HepG2 (cell line): ENCODE data around the gene PLPP7. TPM values are rescaled to one million over a fixed set of nuclear protein-coding genes. Genes with fewer than 3 reads are reported as not detected.

ENCODE experiments used
- ATAC-seq: fragments of 200-7000 bp; cut with Tn5 transposase; 3 replicates; pipeline ENCODE4 v1.9.1; 2020; ENCODE audit warnings: mild to moderate bottlenecking, moderate library complexity
- BruUV-seq: library from RNA; stranded (reverse); fragments of 400-500 nt; replicated peaks from 2 replicates; lab custom pipeline; 2021; lab: Mats Ljungman, UMichigan
- CTCF ChIA-PET: fragments of 300-600 bp; formaldehyde crosslinking; extraction: SDS; loops from one replicate; lab custom pipeline; 2021; ENCODE audit warnings: low total read pairs, inconsistent platforms, low intra/inter-chr PET ratio; lab: Yijun Ruan, JAX
- POLR2A ChIA-PET: fragments of 350-600 bp; sonication (Branson Sonifier 250); formaldehyde crosslinking; loops from one replicate; lab custom pipeline; 2020; ENCODE audit warnings: antibody characterized with exemption, inconsistent platforms; lab: Yijun Ruan, JAX
- DNase-seq: peaks from one replicate; pipeline ENCODE4 v3.0.0-alpha.2; 2015; ENCODE audit warnings: low spot score
- FAIRE-seq: peaks from 3 replicates; lab custom pipeline; 2011; peaks lifted over from hg19 to GRCh38; lab: Jason Lieb, UNC
- H2AFZ ChIP-seq: one replicate; pipeline ENCODE4 v1.6.1; 2011; ENCODE audit warnings: low read length, inconsistent platforms
- H3K27ac ChIP-seq: fragments of 300-600 bp; 3 replicates; pipeline ENCODE4 v1.8.0; 2011; ENCODE audit warnings: mixed run types, mild to moderate bottlenecking, mixed read lengths, low read length, inconsistent platforms; ENCODE audit not compliant: insufficient read depth; ENCODE audit errors: extremely low read length
- H3K27me3 ChIP-seq, 2 experiments: fragments of 200-600 bp in 1 of 2; 2 replicates in 1 of 2; 3 replicates in 1 of 2; pipeline versions ENCODE4 v1.6.0 to v1.8.0; 2011; ENCODE audit warnings: low read length in 2 of 2, mild to moderate bottlenecking in 2 of 2, moderate library complexity in 2 of 2, inconsistent platforms in 1 of 2; ENCODE audit not compliant: insufficient read depth in 2 of 2, control insufficient read depth in 1 of 2
- H3K36me3 ChIP-seq, 2 experiments: fragments of 200-600 bp in 1 of 2; replicated peaks in 1 of 2; 2 replicates in 1 of 2; 3 replicates in 1 of 2; pipeline versions ENCODE4 v1.5.1 to v1.8.0; 2011; ENCODE audit warnings: low read length in 2 of 2, inconsistent platforms in 1 of 2; ENCODE audit not compliant: insufficient read depth in 2 of 2, control insufficient read depth in 1 of 2
- H3K4me1 ChIP-seq: 2 replicates; pipeline ENCODE4 v1.5.1; 2012; ENCODE audit warnings: low read length, inconsistent platforms; ENCODE audit not compliant: insufficient read depth
- H3K4me2 ChIP-seq: 2 replicates; pipeline ENCODE4 v1.6.0; 2011; ENCODE audit warnings: low read depth, low read length, inconsistent platforms
- H3K4me3 ChIP-seq, 3 experiments: fragments of 200-600 bp in 1 of 3; sonication (generic), shearing (Covaris generic) in 1 of 3; replicated peaks in 1 of 3; 2 replicates each; pipeline ENCODE4 v1.5.1; 2011 to 2016; ENCODE audit warnings: low read length in 3 of 3, inconsistent platforms in 2 of 3, low read depth in 2 of 3, mild to moderate bottlenecking in 2 of 3, control low read depth in 1 of 3, mixed read lengths in 1 of 3; ENCODE audit not compliant: insufficient read depth in 1 of 3
- H3K79me2 ChIP-seq: one replicate; pipeline ENCODE4 v1.6.1; 2011; ENCODE audit warnings: low read length, inconsistent platforms; ENCODE audit not compliant: insufficient read depth
- H3K9ac ChIP-seq: 2 replicates; pipeline ENCODE4 v1.6.0; 2011; ENCODE audit warnings: mild to moderate bottlenecking, low read depth, low read length, inconsistent platforms; ENCODE audit not compliant: insufficient read depth
- H3K9me3 ChIP-seq: 2 replicates; pipeline ENCODE4 v1.5.1; 2012; ENCODE audit warnings: mild to moderate bottlenecking, low read length
- H4K20me1 ChIP-seq: 2 replicates; pipeline ENCODE4 v1.6.0; 2011; ENCODE audit warnings: inconsistent platforms, mild to moderate bottlenecking, low read length, moderate library complexity; ENCODE audit not compliant: insufficient read depth
- ATF7-NPFF ChIP-seq: sonication (generic); formaldehyde crosslinking; IDR thresholded peaks from 2 replicates; pipeline ENCODE4 v1.8.1; 2023; ENCODE audit warnings: mild to moderate bottlenecking, low read depth, missing genetic modification reagents, moderate library complexity
- FOXJ3 ChIP-seq: sonication (generic); formaldehyde crosslinking; IDR thresholded peaks from 2 replicates; pipeline ENCODE4 v1.4.0; 2020; ENCODE audit warnings: missing genetic modification reagents, mild to moderate bottlenecking, borderline replicate concordance
- LCORL ChIP-seq, 2 experiments: fragments of 450-650 bp in 1 of 2; sonication (generic) in 1 of 2; formaldehyde crosslinking in 1 of 2; IDR thresholded peaks; 2 replicates each; pipeline versions ENCODE4 v1.5.0 to v1.6.1; 2017 to 2020; ENCODE audit warnings: antibody characterized with exemption in 1 of 2, missing genetic modification reagents in 1 of 2
- MTF1 ChIP-seq: sonication (generic); formaldehyde crosslinking; IDR thresholded peaks from 2 replicates; pipeline ENCODE4 v1.5.0; 2020; ENCODE audit warnings: missing genetic modification reagents
- MYNN ChIP-seq: sonication (generic); formaldehyde crosslinking; IDR thresholded peaks from 2 replicates; pipeline ENCODE4 v1.4.0; 2020; ENCODE audit warnings: mild to moderate bottlenecking, low read depth, missing genetic modification reagents
- NR2F6 ChIP-seq, 2 experiments: IDR thresholded peaks; 2 replicates each; pipeline ENCODE4 v1.6.1; 2016; ENCODE audit warnings: antibody characterized with exemption in 1 of 2, mild to moderate bottlenecking in 1 of 2
- SAP130 ChIP-seq: IDR thresholded peaks from 2 replicates; pipeline ENCODE4 v1.6.1; 2016; ENCODE audit warnings: low read depth
- ZNF121 ChIP-seq: sonication (generic); formaldehyde crosslinking; IDR thresholded peaks from 2 replicates; pipeline ENCODE4 v1.5.0; 2020; ENCODE audit warnings: mild to moderate bottlenecking, missing genetic modification reagents
- WGBS: methylation state at CpG from one replicate; pipeline ENCODE4 v1.1.6; 2017; ENCODE audit warnings: low lambda C conversion rate; 5-methylcytosine and 5-hydroxymethylcytosine counted together
- in situ Hi-C: cut with HindIII; loops from 2 replicates; pipeline ENCODE4 v1.10.0; 2017; ENCODE audit warnings: low pct_unique_long_range_greater_than_20kb; ENCODE audit not compliant: extremely low pct_ligation_motif_present
- intact Hi-C: fragments of 100-400 bp; cut with micrococcal nuclease; formaldehyde crosslinking; loops from one replicate; pipeline ENCODE4 v1.10.0; 2022; ENCODE audit not compliant: unreplicated experiment
- polyA plus RNA-seq, 8 experiments: library from polyadenylated mRNA; depleted of rRNA in 3 of 8; stranded (reverse) in 7 of 8; unstranded in 1 of 8; fragments of >200 nt; fragmentation: Illumina TruSeq in 4 of 8; extraction: Trizol in 4 of 8; gene quantifications; 2 replicates each; pipeline versions ENCODE4 v1.2.1 to v1.2.3, GENCODE V29; 2011 to 2016; ENCODE audit warnings: low read depth in 4 of 8, missing spikeins in 1 of 8, mixed read lengths in 1 of 8; ENCODE audit not compliant: insufficient read depth in 1 of 8
- total RNA-seq, 5 experiments: library from RNA; depleted of rRNA; stranded (reverse); fragments of >200 nt; fragmentation: Illumina TruSeq; extraction: Trizol; gene quantifications; 2 replicates each; pipeline ENCODE4 v1.2.3, GENCODE V29; 2016; ENCODE audit warnings: low read depth in 1 of 5
- TF ChIP-seq, protein P1 (sequence below): sonication (generic); formaldehyde crosslinking; IDR thresholded peaks from 2 replicates; pipeline ENCODE4 v1.5.0; 2020; ENCODE audit warnings: mild to moderate bottlenecking, missing genetic modification reagents, moderate library complexity
- TF ChIP-seq, protein P2 (sequence below): sonication (generic); formaldehyde crosslinking; IDR thresholded peaks from 2 replicates; pipeline ENCODE4 v1.5.0; 2020; ENCODE audit warnings: missing genetic modification reagents

Gene PLPP7
- total and polyA plus RNA-seq, 2 of the 13 experiments (the other 11 are each of a cell fraction or from before 2014, with no cell fraction given), result 0.33 to 1.2 TPM

GRCh38 chr9:131348631-131349521, 59.4 kb downstream of the PLPP7 start:
- no peak for TF ChIP-seq MYNN (CRISPR knock-in tag)
- TF ChIP-seq LCORL (IDR thresholded peaks at IDR 0.05), result no peak
- TF ChIP-seq LCORL (CRISPR knock-in tag; IDR thresholded peaks at IDR 0.05), result no peak
- TF ChIP-seq, protein P1, sequence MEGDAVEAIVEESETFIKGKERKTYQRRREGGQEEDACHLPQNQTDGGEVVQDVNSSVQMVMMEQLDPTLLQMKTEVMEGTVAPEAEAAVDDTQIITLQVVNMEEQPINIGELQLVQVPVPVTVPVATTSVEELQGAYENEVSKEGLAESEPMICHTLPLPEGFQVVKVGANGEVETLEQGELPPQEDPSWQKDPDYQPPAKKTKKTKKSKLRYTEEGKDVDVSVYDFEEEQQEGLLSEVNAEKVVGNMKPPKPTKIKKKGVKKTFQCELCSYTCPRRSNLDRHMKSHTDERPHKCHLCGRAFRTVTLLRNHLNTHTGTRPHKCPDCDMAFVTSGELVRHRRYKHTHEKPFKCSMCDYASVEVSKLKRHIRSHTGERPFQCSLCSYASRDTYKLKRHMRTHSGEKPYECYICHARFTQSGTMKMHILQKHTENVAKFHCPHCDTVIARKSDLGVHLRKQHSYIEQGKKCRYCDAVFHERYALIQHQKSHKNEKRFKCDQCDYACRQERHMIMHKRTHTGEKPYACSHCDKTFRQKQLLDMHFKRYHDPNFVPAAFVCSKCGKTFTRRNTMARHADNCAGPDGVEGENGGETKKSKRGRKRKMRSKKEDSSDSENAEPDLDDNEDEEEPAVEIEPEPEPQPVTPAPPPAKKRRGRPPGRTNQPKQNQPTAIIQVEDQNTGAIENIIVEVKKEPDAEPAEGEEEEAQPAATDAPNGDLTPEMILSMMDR (CRISPR knock-in tag), result peak; percentile 43
- TF ChIP-seq ATF7-NPFF (CRISPR knock-in tag), result no peak
- TF ChIP-seq NR2F6 (IDR thresholded peaks at IDR 0.05), result 0 out of 2 replicates have a peak, but pooled peaks have one; percentile 13
- TF ChIP-seq NR2F6 (CRISPR knock-in tag; IDR thresholded peaks at IDR 0.05), result no peak
- no peak for TF ChIP-seq MTF1
- no peak for TF ChIP-seq FOXJ3 (CRISPR knock-in tag)
- no peak for TF ChIP-seq SAP130
- TF ChIP-seq, protein P2, sequence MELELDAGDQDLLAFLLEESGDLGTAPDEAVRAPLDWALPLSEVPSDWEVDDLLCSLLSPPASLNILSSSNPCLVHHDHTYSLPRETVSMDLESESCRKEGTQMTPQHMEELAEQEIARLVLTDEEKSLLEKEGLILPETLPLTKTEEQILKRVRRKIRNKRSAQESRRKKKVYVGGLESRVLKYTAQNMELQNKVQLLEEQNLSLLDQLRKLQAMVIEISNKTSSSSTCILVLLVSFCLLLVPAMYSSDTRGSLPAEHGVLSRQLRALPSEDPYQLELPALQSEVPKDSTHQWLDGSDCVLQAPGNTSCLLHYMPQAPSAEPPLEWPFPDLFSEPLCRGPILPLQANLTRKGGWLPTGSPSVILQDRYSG, result no peak
- TF ChIP-seq ZNF121, result peak; percentile 51; the same call in 1 of the 2 replicates
- peaks cover 46% of the 10 kb centered on the region for H3K4me1 ChIP-seq
- in situ Hi-C loops (no loop called here), intact Hi-C loops (no loop called here)
- H2AFZ ChIP-seq, result no peak overlapping the region
- H3K9me3 ChIP-seq, result no peaks in the 10 kb centered on the region
- POLR2A ChIA-PET, result interaction anchor here (1.9 kb wide), 1 partner anchor 24 kb away, joined by 9 read pairs; no protein-coding TSS in a partner anchor
- no peak for FAIRE-seq
- H3K79me2 ChIP-seq, result no peaks in the 10 kb centered on the region
- no peak overlapping the region for H3K4me3 ChIP-seq
- H3K27ac ChIP-seq, result no peak overlapping the region
- peak overlapping the region; percentile 51 for H3K4me2 ChIP-seq
- H3K9ac ChIP-seq, result no peak overlapping the region
- 28% methylated on average over 6 of the region's 10 CpGs for WGBS
- BruUV-seq, result no TSS peak
- no peaks in the 10 kb centered on the region for H3K27me3 ChIP-seq
- H3K36me3 ChIP-seq, result no peaks in the 10 kb centered on the region
- DNase-seq, result no peak
- CTCF ChIA-PET, result interaction anchor here (1.3 kb wide), 1 partner anchor 130 kb away, joined by 3 read pairs; no protein-coding TSS in a partner anchor
- ATAC-seq, result peak; percentile 54
- no peaks in the 10 kb centered on the region for H4K20me1 ChIP-seq
